IPS-18a (cell line): ENCODE measurements around the gene SRP72.

Source experiments
- H3K27ac ChIP-seq: one replicate; pipeline ENCODE4 v1.5.1; 2013; ENCODE audit warnings: low read length
- H3K27me3 ChIP-seq: one replicate; pipeline ENCODE4 v1.6.1; 2013; ENCODE audit warnings: mild to moderate bottlenecking, low read length; ENCODE audit not compliant: control insufficient read depth, insufficient read depth
- H3K36me3 ChIP-seq: one replicate; pipeline ENCODE4 v1.6.1; 2013; ENCODE audit warnings: low read depth, low read length; ENCODE audit not compliant: control insufficient read depth
- H3K4me1 ChIP-seq: one replicate; pipeline ENCODE4 v1.6.1; 2013; ENCODE audit warnings: low read depth, low read length; ENCODE audit not compliant: control insufficient read depth
- H3K4me3 ChIP-seq: one replicate; pipeline ENCODE4 v1.5.1; 2013; ENCODE audit warnings: low read length
- H3K9ac ChIP-seq: one replicate; pipeline ENCODE4 v1.6.1; 2013; ENCODE audit warnings: mild to moderate bottlenecking, low read length, moderate library complexity
- H3K9me3 ChIP-seq: one replicate; pipeline ENCODE4 v1.6.1; 2013; ENCODE audit warnings: low read depth, low read length; ENCODE audit not compliant: control insufficient read depth

SRP72 gene

DNA sequence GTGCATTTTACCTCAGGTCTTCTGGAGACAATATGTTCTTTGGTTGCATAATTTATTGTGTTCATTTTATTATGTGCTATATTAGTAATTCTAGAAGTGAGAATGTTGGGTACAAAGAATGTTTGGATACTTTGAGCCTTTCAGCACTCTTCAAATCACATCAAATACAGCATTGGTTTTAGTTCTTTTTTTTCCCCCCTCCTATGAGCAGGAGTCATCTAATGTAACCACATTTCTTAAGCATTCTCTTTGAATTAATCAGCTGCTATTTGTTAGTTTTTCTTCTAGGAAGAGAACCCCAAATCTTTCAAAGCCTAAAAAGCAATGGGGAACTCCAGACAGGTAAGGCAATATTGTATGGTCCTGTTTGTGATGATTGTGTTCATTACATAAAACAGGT is 84.9 kb downstream of the SRP72 start:
- H3K4me3 ChIP-seq = no peak overlapping the region
- H3K27ac ChIP-seq = no peak overlapping the region
- no peaks in the 10 kb centered on the region for H3K9me3 ChIP-seq
- H3K9ac ChIP-seq = no peak overlapping the region
- H3K27me3 ChIP-seq = no peaks in the 10 kb centered on the region
- no peaks in the 10 kb centered on the region for H3K4me1 ChIP-seq
- no peaks in the 10 kb centered on the region for H3K36me3 ChIP-seq
